Stomach (tissue), 4 donors: ENCODE measurements around the gene NKAIN2.

Experiments used
- CTCF ChIP-seq, 7 experiments: fragments of 450-650 bp in 4 of 7; fragments of 200-600 bp in 3 of 7; sonication (generic) in 3 of 7; IDR thresholded peaks; one replicate each; pipeline ENCODE4 v1.5.1; 2016 to 2019; ENCODE audit warnings: antibody characterized with exemption in 7 of 7, control low read depth in 2 of 7, mild to moderate bottlenecking in 1 of 7
- EP300 ChIP-seq: sonication (generic); formaldehyde crosslinking; IDR thresholded peaks from one replicate; pipeline ENCODE4 v1.6.1; 2017; ENCODE audit warnings: antibody characterized with exemption
- POLR2A ChIP-seq, 4 donors: fragments of 450-650 bp; IDR thresholded peaks; one replicate each; pipeline ENCODE4 v1.6.1; 2016; ENCODE audit warnings: antibody characterized with exemption in 4 of 4, control low read depth in 2 of 4, mild to moderate bottlenecking in 1 of 4, moderate library complexity in 1 of 4
- POLR2AphosphoS5 ChIP-seq, 3 donors: sonication (generic); formaldehyde crosslinking; IDR thresholded peaks; one replicate each; pipeline ENCODE4 v1.6.1; 2016; ENCODE audit warnings: antibody characterized with exemption in 3 of 3

- TF ChIP-seq CTCF (IDR thresholded peaks at IDR 0.05) (no peak), POLR2A (IDR thresholded peaks at IDR 0.05) (no peak), EP300 (no peak), POLR2AphosphoS5 (IDR thresholded peaks at IDR 0.05) (no peak)
These were observed 106.3 kb downstream of the NKAIN2 start for GRCh38 chr6:123909989-123910388.
